Bone marrow (tissue), 2 donors: ENCODE data around the gene MED13L.
"Not testable (repeated sequence)": the region's sequence is repeated elsewhere in the genome, so short reads cannot be mapped to it uniquely, and the experiment has no call there.

Experiments
- DNase-seq, 2 donors: peaks; one replicate each; lab custom pipeline; 2025; lab: John Stamatoyannopoulos, UW

MED13L gene

DNA sequence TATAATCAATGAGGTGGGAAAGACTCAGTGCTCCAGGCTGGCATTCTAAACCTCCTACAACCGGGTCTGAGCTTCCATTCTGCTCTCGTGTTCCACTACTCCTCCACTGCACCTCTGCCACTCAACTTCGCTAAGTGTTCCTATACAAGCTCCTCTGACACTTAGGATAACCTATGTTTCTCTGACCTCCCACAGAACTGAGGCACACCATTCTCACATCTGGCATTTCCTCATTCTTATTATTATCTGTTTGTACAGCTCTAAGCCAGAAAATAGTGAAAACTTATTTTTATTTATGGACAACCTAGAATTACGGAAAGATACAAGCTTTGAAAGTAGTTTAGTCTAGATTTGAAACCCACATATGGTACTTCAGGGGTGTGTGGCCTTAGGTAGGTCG, 127.0 kb downstream of the MED13L start:
- DNase-seq: no peak

DNA sequence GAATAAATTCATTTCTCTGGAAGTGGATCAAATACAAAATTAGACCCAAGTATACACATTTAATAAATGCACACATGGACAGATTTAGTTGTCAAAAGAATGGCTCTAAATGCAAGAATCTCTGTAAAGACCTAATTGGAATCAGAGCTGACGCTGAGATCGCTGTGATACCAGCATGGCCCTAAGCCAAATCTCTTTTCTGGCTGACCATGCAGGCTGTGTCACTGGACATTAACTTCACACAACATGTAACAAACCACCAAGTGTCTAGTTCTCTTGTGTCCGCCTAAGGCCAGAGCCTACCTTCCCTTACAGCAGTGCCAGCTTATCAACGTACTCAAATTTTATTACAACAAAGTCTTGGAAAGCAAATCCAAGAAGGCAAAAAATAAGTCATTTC, 127.5 kb downstream of the MED13L start:
- DNase-seq: no peak

DNA sequence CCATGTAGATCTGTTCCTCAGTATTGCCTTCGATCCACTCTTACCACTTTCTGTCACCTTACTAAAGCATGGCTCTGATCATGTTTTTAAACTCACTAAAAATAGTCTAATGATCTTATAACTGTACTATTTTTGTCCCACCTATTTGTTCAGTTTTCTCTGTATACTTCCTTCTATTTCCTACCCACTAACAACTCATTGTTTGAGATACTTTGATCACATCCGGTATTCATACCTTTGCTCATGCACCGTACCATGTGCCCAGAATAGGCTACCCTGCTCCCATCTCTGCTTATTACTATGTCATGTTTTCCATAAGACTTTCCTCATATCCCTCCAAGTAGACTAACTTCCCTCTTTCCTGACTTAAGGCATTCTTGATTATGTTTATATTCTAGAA, 128.6 kb downstream of the MED13L start:
- DNase-seq: no peak

DNA sequence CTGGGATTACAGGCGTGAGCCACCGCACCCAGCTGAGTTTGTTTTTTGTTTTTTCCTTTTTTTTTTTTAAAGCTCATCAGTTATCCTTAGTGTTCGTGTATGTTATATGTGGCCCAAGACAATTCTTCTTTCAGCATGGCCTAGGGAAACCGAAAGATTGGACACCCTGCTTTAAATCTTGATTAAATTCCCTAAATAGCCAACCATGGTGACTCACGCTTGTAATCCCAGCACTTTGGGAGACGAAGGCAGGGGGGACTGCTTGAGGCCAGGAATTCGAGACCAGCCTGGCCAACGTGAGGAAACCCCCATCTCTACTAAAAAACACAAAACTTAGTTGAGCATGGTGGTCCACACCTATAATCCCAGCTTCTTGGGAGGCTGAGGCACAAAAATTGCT, 131.1 kb downstream of the MED13L start:
- no peak for DNase-seq

DNA sequence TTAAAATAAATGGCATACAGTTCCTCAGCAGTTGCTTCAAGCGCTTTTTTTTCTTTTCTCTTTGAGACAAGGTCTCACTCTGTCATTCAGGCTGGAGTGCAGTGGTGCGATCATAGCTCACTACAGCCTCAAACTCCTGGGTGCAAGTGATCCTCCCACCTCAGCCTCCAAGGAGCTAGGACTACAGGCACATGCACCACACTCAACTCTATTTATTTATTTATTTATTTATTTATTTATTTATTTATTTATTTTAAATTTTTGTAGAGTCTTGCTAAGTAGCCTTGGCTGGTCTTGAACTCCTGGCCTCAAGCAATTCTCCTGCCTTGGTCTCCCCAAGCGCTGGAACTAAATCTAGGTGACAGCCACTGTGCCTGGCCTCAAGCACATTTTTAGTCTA, 132.0 kb downstream of the MED13L start:
- no peak for DNase-seq

DNA sequence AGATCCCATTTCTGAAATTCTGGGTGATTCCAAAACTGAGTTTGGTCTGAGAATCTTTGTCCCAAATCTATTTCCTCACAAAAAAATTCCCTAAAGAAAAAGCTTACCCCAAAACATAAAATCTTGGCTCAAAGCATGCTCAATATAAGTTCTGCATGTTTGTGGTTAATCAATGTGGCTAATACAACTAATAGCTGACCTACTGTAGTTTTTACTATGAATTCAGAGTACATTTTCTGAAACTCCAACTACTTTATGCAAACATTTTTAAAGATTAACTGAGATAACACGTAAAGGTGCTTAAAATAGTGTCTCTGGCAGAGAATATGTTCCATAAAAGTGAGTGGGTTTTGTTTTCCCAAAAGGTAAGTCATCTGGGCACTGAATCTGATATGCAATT, 133.1 kb downstream of the MED13L start:
- DNase-seq: no peak

DNA sequence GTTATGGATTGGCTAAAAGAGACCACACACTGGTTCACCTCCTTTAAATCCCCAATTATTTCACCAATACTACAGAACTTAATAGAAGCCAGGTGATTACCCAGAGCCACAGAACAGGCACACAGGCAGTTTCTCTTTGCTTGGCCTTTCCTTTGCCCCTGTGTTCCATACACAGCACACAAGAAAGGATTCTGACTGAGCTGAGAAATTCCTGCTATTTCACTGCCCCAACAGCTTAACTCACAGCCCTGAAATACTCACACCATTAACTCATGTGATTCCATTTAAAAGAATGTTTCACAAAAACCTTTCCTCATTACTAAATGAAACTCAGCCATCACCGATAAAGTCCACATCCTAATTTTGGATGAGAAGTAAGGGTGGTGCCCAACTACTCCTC, 133.6 kb downstream of the MED13L start:
- DNase-seq: no peak

DNA sequence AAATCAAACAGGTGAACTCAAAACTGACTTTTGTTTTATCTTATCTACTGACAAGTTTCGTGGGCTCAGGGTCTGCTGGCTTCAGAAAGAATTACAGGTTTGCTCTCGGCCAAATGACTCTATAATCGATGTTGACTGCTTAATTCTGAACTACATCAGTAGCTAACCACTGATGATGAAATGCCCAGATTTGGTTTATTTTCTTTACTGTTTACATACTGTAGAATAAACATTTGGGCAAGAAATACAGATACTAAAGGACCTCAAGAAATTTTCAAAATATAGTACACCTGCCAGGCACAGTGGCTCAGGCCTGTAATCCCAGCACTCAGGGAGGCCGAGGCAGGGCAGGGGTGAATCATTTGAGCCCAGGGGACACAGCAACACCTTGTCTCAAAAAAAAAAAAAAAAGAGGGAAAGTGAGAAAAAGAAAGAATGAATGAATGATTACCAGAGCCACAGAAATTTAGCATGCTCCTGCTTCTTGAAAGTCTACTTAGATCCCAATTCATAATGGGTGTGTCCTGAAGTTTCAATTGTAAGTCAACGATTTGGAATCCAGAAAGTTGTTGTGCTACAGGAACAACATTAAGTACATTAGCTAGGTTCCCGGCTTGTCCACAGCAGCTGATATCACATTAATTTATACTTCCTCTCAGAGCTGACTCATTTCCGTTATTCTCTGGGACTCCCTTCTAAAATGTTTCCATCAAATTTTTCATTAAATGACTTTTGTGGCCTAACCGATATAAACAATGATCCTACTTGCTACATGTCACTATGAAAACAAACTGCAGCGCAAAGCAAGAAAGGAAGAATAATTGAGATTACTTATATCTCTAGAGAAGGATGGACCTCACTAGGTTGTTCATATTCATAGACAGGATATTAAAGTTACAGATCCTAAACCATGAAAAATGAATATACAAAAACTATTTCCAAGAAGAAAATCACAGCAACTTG, 134.3 kb downstream of the MED13L start:
- peak in 1 of 2 donors; percentile 75 for DNase-seq

DNA sequence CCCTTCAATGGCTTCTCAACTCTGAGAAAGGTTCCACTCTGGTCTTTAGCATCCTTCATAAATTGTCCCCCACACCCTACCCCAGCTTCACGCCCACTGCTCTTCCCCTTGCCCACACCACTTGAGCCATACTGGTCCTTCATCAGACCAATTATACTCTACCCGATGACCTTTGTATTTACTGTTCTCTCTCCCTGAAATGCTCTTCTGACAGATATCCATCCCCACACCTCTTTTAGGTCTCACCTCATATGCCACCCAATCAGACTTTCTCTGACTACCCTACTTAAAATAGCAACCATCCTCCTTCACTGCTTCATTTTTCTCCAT, 135.7 kb downstream of the MED13L start:
- no peak for DNase-seq

DNA sequence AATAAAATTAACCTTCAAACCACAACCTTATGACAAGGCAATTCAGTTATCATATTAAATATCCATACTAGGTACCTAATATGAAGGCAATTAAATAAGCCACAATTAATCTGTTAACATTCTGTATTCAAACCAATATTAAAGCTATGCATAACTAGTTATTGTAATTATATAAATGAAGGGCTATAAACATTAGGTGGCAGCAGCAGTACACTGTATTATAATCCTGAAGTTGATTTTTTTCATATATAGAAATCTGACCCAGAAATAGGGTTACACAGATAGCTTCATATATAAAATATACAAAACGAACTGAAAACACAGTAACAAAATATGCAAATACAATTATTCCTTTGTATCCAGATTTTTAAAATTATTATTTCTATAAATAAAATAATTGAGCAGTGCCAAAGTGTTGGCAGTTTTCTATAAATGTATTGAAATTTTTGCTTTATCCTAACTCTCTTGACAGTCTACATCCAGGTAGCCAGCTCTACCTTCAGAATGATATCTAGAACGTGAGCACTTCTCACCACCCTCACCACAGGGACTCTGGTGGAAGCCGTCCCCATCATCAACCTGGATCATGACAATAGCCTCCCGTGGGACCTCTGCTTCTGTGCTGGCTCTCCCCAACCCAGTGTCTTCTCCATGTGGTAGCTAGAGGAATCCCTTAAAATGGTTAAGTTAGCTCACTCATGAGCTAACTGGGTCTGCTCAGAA, 136.2 kb downstream of the MED13L start:
- DNase-seq: no peak

DNA sequence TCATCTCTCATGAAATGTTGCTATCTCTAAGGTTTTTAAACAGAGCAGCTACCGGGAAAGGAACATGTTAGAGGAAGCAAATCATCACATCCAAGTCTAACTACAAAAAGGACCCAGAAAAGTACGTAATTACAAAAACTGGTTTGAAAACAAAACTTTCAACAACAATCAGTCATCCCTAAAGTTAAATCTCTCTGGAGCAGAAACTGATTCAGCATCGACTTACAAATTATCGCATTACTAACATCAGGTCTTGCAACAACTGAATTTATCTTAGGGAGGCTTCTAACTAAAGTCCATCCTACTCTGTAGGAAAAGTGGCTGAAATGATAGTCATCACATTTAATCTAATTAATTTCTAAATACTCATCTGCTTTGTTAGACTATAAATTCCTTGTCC, 137.0 kb downstream of the MED13L start:
- no peak for DNase-seq

DNA sequence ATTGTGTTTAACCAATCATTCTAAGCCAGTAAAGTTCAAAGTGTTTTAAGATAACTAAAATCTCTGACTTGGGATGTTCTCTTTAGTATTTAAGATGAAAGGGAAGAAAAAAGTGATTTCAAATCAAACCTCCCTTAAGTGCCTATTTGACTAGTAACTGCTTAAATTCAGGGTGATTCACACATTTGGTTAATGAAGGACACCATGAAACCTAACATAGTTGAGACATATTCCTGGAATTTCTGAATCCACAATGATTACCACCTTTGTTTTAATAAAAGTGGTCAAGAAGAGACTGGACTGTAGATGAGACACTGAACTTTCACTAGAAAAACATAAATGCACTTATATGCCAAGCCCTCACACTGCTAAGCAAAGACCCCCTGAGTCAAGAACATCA, 138.7 kb downstream of the MED13L start:
- DNase-seq: no peak

DNA sequence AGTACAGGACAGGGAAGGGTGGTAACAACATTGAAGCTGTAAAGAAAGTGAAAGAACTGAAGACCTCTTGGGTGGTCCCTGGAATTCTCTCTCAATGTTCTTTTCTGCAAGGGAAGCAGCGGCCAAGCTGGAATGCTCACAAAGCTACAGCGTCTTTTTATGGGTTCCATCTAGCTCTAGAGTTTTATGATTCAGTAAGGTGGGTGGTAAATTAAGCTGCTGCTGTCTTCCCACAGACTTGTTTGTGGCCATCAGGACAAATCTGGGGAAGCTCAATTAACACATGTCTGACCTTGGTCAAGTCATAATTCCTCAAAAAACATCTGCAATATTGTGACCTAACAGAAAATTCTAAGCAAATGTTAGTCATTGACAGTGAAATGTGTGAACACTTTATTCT, 139.1 kb downstream of the MED13L start:
- no peak for DNase-seq

DNA sequence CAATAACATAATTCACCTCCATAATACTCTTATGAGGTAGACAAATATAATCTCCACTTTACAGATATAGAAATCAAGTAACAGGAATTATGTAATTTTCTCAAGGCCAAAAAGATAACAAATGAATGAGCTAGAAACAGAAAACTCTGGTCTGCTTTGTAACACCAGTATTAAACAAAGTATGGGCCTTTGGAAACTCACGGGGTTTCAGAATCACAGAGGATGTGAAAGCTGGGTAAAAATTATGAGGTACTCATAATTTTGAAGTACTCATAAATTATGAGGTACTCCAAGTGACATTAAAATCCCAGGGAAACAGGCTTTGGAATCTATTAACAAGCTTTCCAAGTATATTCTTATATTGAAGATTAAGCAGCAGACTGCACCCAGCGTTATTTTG, 140.2 kb downstream of the MED13L start:
- DNase-seq: no peak

DNA sequence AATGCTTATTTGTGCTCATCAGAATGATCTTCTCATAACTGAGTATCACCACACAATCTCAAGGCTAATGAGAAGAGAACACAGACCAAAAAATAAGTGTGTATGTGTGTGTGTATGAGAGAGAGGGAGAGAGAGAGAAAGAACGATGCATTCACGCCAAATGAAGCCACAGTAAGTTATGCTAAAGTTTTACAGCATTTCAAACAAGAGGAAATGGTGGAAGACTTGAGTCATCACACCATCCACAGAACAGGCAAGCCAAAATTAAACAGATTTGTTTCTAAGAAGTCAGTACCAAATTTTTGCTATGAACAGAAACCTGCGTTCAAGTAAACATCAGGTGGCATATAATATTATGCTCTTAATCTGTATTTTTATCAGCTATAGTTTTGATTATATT, 141.2 kb downstream of the MED13L start:
- DNase-seq: peak in 1 of 2 donors; percentile 52

DNA sequence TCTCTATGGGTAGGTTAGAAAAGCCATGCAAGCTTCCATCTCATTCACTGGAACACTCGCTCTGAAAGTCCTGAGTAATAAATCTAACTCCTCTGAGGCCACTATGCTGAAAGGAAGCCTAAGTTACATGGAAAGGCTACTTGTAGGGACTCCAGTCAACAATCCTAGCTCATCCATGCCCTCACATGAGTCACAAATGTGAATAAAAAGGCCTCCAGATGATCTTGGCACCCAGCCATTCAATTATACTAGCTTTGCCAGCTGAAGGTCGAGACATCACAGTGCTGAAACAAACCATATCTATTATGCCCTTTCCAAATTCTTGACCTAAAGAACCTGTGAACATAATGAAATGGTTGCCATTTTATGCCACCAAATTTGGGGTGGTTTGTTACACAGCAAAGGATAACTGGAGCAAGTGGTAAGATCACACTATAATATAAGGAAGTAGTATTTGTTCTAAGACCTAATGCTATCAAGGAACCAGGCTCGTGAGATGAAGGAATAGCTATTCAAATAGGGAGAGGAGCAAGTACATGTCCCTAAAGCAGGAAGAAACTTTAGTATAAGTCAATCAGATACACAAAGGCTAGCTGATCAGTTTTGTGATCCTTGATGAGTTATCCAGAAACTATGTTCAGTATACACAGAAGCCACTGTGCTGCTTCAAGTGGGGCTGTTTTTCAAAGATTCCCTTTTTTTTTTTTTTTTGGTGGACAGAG, 142.1 kb downstream of the MED13L start:
- DNase-seq: peak in 1 of 2 donors; percentile 28

DNA sequence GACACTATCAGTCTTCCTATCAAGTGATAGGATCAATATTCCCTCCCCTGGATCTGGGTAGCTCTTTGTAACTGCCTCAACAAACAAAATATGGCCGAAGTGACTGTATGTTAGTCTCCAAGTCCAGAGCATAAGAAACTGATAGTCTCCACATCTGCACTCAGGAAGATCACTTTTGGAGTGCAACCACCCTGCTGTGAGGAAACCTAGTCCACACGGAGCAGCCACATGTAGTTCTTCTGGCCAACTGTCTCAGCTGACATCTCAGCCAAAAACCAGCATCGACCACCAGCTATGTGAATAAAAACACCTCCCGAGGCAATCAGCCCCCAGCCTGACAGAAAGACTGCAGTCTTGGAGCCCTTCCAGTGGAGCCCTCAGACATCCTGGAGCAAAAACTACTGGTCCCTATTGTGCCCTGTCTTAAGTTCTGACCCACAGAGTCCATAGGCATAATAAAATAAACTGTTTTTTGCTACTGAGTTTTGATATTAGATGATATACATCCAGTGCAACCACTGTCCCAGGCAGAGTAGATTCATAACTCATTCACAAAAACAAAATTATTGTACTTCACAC, 143.8 kb downstream of the MED13L start:
- DNase-seq: no peak

DNA sequence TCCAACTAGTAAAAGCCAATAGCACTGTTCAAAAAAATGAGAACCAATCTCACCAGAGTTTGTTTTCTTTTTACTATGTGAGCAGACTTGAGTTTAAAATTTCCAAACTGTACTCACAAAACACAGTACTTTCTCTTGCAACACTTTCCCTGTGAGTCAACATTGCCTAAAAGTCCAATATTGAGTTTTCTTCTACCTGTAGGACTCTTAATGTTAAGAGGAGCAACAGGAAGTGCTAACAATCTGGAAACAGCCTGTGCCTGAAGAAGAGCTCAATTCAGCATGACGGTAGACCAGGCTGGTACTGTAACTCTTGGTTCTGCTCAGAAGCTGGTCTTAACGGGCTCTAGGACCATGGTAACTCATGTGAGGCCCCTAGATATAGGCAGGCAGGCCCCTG, 144.3 kb downstream of the MED13L start:
- no peak for DNase-seq

DNA sequence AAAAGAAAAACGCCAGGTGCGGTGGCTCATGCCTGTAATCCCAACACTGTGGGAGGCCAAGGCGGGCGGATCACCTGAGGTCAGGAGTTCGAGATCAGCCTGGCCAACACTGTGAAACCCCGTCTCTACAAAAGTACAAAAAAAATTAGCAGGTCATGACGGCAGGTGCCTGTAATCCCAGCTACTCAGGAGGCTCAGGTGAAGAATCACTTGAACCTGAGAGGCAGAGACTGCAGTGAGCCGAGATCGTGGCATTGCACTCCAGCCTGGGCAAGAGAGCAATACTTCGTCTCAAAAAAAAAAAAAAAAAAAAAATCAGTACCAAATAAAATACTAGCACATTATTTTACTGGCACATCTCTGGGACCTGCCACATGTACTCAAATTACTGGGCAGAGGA, 145.5 kb downstream of the MED13L start:
- not testable (repeated sequence) for DNase-seq

DNA sequence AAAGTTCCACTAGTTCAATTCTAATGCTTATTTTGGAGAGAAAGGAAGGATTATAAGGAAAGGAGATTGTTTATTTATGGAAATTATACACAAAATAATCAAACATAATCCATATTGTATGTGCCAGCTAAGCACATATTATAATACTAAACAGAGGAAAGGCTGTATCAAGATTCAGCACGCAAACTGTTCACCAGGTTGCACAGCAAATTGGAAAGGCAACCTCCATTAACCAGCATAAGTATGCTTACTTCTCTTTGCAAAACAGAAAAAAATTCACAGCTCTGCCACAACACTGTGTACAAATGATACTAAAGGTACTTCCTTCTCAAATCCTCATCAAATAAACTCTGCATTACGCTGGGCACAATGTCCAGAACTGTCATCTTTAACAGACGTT, 146.3 kb downstream of the MED13L start:
- no peak for DNase-seq

DNA sequence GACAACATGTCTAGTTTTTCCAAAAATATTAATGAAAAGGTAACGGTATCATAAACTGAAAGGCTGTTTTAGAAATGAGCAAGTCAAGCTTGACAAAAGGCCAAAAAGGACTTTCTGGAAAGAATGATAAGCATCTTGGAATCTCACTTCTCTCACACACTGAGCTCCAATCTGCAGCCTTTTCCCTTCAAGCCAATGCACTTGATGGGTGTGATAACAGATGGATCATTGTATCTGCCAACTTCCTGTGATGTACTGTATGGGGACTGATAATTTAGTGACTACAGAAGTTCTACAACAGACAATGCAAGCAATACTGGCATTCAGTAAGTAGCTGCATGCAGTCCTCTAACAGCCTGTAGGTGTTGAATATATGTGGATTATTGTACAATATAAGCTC, 147.1 kb downstream of the MED13L start:
- no peak for DNase-seq

DNA sequence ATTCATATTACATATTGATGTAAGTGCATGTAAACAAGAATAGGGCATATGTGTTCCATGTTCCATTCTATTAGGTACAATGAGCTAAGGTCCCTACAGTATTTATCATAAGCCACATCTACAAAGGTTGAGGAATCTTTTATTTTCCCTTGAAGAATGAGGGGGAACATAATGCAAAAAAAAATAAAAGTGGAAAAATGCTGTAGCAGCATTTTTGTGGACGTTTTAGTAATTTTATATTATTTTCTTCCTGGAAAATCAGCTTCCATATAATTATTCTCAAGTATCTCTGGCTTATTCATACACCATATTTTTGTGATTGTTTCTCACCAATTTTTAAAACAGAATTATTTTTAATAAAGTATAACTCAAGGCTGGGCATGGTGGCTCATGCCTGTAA, 148.7 kb downstream of the MED13L start:
- DNase-seq: no peak
